ENCODE measurements around the gene ENTREP3.

The ENTREP3 gene

GRCh38 chr1:155277902-155278688 is 22.8 kb upstream of the ENTREP3 start:
- DNase-seq: peak; percentile 60

DNA sequence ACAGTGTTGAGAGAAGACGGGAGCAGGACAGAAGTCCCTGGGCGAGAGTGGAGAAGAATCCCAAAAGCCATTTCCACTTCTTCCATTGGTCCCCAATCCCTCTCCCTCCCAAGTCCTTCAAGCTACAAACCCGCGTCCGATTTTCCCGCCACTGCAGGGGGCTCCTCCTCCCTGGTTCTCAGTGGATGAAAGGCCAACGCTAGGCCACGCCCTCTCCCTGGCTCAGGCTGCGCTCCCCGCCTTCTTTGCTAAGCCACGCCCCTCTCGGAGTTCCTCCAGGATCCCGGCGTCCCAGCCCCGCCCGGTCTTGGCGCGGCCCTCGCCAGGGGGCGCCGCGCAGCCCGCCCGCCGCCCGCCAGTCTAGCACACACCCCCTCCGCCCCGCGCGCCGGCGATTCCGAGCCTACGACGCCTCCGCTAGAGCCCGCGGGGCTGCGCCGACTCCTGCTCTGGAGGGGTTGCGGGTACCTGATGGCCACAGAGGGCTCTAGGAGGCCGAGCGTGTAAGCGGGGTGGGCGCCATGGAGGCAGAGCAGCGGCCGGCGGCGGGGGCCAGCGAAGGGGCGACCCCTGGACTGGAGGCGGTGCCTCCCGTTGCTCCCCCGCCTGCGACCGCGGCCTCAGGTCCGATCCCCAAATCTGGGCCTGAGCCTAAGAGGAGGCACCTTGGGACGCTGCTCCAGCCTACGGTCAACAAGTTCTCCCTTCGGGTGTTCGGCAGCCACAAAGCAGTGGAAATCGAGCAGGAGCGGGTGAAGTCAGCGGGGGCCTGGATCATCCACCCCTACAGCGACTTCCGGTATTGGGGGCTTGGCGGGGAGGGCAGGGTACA is 22.0 kb upstream of the ENTREP3 start, which contains the start of gene HCN3:
Gene HCN3, plus strand, starts transcription at position 394 of the 832 bp plus-strand sequence. Its CDS starts 128 bp downstream, at position 522.
- DNase-seq: peak; percentile 93

- peak; percentile 90 for DNase-seq
Observed at GRCh38 chr1:155273343-155274245, 18.3 kb upstream of the ENTREP3 start, which contains the start of gene CLK2. Gene CLK2 (minus strand): TSS chr1:155273504. CDS start chr1:155270977, 2,527 bp downstream.

DNA sequence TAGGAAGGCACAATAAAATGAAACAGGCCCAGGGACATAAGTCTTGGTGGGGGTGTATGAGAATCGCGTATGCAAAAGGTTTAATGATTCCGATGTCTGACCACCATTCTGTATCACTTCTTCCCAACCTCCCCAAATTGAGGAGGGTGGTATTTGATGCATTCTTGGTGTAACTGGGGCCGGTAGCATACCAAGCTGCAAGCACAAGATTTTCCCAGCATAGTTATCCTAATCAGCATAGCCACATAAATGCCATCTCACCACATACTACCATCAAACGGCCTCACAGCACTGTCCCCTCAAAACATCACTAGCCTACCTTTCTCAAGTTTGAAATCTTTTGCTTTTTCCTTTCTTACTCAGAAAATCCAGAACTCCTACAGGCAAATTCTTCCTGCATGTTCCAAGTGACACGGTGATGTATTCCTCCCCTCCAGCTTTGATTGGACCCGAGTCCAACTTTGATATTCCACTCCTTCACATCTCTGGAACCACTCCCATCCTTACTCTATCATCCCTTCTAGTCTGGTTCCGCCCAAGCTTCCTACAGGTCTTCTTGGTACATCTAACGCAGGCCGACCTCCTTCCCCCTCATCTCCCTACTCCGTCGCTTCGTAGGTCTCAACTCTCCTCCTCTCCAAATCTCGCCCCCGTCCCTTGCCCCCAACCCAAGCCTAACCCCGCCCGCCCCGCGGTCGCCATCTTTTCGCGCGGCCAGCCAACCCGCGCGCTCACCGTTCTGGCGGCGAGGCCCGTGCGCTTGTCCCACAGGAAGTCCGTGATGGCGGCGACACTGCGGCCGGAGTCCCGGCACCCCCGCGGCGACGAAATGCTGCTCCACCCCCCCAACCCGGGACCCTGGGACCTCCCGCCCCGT is 17.4 kb upstream of the ENTREP3 start:
- no peak for DNase-seq

GRCh38 chr1:155269381-155269780 is 14.1 kb upstream of the ENTREP3 start:
- no peak for DNase-seq

DNA sequence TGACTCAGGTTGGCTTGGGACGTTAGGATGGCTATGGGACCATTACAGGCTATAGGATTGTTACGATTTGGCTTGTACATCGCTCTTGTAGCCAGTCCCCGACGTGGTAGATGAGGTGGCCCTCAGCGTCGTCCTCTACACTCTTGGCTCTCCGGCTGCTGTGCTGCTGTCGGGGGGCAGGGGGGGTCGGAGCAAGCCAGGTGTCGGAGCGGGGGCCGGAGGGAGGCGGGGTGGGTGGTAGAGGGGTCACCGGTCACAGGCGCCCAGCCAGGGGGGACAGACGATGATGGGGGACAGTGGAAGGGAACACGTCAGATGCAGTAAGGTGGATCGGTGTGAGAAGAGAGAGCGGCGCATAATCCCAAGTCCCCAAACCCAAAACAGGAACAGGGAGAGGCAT is 13.3 kb upstream of the ENTREP3 start:
- no peak for DNase-seq

DNA sequence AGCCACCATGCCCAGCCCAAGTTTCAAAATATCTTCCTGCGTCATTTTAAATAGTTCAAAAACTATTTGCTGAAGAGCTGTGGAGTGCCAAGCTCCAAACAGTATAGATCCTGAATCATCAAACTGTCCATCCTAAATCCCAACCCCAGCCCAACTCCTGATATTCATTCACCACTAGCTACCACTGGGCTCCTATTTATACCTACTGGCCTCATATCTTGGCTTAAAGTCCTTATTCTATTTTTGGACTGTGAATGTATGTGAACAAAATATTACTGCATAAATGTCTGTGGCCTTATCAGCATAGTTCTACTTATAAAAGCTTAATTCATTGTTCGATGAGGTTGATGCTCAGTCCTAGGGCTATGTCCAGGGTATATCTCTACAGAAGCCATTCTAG is 12.1 kb upstream of the ENTREP3 start:
- DNase-seq: no peak

DNA sequence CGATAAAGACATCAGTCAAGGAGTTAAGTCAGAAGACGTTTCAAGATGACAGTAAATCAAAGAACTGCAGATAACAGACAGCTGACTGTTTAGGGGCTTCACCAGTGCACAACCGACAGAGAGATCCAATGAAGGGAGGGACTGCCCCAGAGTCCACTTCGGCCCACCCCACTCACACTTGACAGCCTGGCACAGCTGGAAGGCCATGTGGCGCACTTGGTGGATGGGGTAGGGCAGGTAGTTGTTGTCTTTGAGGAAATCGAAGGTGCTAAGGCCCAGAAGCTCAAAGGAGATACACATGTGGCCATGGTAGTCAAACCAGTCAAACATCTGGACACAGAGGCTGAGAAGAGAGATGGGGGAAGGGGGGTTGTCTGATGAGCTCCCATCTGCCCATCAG is 11.3 kb upstream of the ENTREP3 start:
- DNase-seq: no peak

DNA sequence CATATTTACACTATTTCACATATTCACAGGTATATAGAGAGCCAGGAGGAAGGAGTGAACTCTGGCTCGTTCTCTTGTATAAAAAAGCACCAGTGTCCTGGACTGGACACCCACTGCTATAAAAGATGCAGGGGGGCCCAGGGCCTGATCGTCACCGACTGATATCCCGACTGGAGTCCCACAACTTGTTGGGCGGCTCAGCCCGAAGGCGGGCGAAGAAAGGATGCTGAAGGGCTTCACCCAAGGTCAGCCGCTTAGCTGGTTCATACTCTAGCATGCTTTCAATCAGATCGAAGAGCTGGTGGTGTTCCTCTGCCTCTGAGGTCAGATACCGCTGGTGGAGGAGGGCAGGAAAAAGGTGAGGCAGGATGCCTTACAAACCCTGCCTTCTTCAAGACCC is 7.8 kb upstream of the ENTREP3 start:
- no peak for DNase-seq

DNA sequence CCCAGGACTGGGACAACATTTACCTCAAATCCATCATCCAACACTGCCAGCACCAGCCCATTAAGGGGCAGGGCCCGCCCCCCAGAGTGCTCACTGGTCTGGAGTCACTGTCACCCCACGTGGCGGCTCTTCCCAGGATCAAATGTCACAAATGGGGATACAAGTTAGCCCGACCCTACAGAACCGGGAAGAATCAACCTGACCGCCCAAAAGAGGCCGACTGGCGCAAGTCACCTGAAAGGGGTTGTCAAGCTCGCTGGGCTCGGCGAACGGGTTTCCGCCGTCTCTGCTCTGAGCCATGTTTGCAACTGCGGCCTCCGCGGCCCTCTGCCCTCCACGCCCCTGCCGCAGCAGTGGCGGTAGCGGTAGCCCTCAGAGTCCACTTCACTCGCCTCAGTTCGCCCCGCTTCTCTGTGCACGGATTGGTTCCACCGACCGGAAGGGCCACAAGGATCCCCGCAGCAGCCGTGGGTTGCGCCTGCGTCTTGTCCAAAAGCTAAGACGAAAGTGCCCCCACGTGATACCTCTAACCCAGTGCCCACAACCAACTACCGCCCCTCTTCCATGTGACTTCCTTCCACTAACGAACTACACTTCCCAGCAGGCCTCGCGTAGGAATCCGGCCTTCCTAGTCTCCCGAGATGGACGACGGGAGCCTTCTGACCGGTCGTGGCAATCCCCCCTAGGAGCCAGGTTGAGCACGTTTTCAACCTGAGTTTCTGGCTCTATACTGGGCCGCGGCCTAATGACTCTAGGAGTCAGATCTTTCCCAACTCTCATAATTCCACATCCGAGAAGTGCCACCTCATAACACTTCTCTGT is 6.8 kb upstream of the ENTREP3 start, which contains the start of gene SCAMP3:
Gene SCAMP3, minus strand, starts transcription at position 509 of the 822 bp plus-strand sequence. Its CDS starts 209 bp downstream, at position 300.
- DNase-seq: peak; percentile 91

DNA sequence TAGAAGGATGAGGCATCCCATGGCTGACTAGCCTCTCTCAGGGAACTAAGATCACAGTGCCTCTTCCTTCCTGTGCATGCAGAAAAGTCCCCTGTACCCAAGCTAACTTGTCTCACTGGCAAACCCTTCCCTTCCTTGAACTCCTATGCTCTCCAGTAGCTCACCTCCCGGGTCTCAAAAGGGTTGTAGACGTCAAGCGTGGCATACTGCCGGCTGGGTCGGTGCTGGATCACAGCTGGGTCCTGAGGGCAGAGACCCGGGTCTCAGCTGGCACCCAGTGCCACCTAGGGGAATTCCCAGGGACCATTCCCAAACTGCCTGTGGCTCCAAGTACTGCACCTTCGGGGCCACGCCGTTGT is 6.2 kb upstream of the ENTREP3 start:
- no peak for DNase-seq

GRCh38 chr1:155260276-155260675 is 5.0 kb upstream of the ENTREP3 start:
- DNase-seq: no peak

DNA sequence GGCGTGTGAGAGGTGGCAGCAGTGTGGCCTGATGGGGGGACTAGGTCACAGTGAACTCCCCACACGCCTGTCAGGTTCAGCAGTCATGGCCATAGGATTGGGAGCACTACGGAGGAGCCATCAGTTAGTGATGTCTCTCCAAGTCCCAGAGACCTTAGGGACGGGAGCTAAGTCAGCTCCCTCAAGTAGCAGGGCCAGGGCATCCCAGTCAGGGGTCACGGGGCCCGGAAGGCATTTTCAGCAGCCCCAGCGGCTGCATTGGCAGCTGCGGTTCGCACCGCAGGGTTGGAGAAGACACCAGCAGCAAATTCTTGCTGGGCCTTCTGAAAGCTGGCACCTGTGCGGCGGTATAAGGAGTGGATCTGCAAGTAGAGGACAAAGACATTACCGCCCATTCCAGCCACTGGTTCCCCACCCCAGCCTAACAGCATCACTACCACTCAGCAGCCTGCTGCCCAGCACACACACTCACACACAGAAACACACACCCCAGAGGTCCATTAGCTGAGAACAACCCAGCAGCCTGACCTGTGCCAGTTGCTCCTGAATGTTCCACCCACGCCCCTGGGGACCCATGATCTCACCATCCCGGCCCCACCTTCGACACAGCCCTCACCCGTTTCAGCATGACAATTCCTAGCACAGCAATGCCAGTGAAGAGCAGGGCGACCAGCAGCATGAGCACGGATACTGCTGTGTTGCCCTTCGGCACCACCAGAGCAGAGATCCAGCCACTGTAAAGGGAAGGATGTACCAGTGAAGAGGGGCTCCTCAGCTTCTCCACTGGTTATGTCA is 972 bp upstream of the ENTREP3 start:
- DNase-seq: no peak

GRCh38 chr1:155254714-155255242 is 505 bp downstream of the ENTREP3 start:
- DNase-seq: no peak

GRCh38 chr1:155254228-155254713 is 1.0 kb downstream of the ENTREP3 start:
- DNase-seq: no peak

- DNase-seq: no peak
Observed at GRCh38 chr1:155253797-155254196, 1.5 kb downstream of the ENTREP3 start.

DNA sequence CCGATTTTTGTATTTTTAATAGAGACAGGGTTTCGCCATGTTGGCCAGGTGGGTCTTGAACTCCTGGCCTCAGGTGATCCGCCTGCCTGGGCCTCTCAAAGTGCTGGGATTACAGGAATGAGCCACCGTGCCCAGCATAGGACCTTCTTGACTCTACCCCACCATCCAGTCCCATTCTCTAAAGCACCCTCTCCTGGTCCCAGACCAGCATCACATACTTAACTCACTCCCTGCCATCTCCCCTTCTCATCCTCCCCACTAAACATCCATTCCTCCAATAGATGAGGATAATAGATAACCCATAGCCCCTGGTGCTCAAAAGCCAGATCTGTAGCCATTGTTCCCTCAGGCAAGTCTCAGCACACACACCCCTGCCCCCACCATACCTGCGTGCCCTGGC is 2.1 kb downstream of the ENTREP3 start:
- no peak for DNase-seq

DNA sequence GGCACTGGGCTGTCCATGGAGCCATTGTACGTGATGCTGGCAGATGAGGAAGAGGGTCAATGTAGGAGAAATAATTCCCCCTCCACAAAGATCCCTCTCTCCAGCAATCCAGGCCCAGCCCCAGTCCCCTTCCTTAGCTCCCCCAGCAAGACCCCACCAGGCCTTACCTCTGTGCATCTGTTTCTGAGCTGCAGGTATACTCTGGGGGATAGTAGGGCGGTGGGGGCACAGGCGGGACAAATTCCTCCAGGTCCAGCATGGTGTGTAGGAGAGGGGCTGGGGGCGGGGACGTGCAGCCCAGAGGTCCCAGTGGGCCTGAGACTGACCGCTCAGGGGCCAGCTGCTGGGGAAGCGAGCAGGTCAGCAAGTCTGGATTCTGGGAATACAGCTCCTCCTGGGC is 3.7 kb downstream of the ENTREP3 start:
- DNase-seq: no peak
